GM23248 (cell line): ENCODE data around the gene OR10W1. TPM values are rescaled to one million over a fixed set of nuclear protein-coding genes. Genes with fewer than 3 reads are reported as not detected.

Source experiments
- DNase-seq: peaks from one replicate; pipeline ENCODE4 v3.0.0-alpha.2; 2015
- H2AFZ ChIP-seq: fragments of 200-600 bp; sonication (generic); 2 replicates; pipeline ENCODE4 v1.6.1; 2016; ENCODE audit warnings: antibody characterized with exemption
- H3F3A ChIP-seq: fragments of 200-600 bp; sonication (generic); 2 replicates; pipeline ENCODE4 v1.6.1; 2016; ENCODE audit warnings: mild to moderate bottlenecking, antibody characterized with exemption, mixed run types; ENCODE audit not compliant: insufficient read depth
- H3K27ac ChIP-seq: fragments of 200-600 bp; sonication (generic); 2 replicates; pipeline ENCODE4 v1.5.1; 2016; ENCODE audit warnings: mild to moderate bottlenecking
- H3K27me3 ChIP-seq: fragments of 200-600 bp; sonication (generic); replicated peaks from 2 replicates; pipeline ENCODE4 v1.6.1; 2016; ENCODE audit warnings: mild to moderate bottlenecking; ENCODE audit not compliant: insufficient read depth
- H3K36me3 ChIP-seq: fragments of 200-600 bp; sonication (generic); 2 replicates; pipeline ENCODE4 v1.6.1; 2016; ENCODE audit warnings: low read depth, mild to moderate bottlenecking
- H3K4me1 ChIP-seq: fragments of 200-600 bp; sonication (generic); 2 replicates; pipeline ENCODE4 v1.6.1; 2016; ENCODE audit warnings: mild to moderate bottlenecking; ENCODE audit not compliant: insufficient read depth
- H3K4me2 ChIP-seq: fragments of 200-600 bp; sonication (generic); one replicate; pipeline ENCODE4 v1.6.1; 2016; ENCODE audit warnings: mild to moderate bottlenecking; ENCODE audit not compliant: unreplicated experiment
- H3K4me3 ChIP-seq: fragments of 200-600 bp; sonication (generic); 2 replicates; pipeline ENCODE4 v1.5.1; 2016; ENCODE audit warnings: mild to moderate bottlenecking
- H3K79me2 ChIP-seq: fragments of 200-600 bp; sonication (generic); 2 replicates; pipeline ENCODE4 v1.6.1; 2016; ENCODE audit warnings: mild to moderate bottlenecking; ENCODE audit not compliant: insufficient read depth
- H3K9ac ChIP-seq: fragments of 200-600 bp; sonication (generic); 2 replicates; pipeline ENCODE4 v1.6.1; 2016; ENCODE audit warnings: mild to moderate bottlenecking
- H3K9me2 ChIP-seq: fragments of 200-600 bp; sonication (generic); 2 replicates; pipeline ENCODE4 v1.6.1; 2016; ENCODE audit warnings: mixed run types, mild to moderate bottlenecking, moderate library complexity; ENCODE audit not compliant: insufficient read depth
- H3K9me3 ChIP-seq: fragments of 200-600 bp; sonication (generic); one replicate; pipeline ENCODE4 v1.6.1; 2017; ENCODE audit warnings: low read depth
- H4K20me1 ChIP-seq: fragments of 200-600 bp; sonication (generic); 2 replicates; pipeline ENCODE4 v1.6.0; 2016; ENCODE audit not compliant: insufficient read depth
- EZH2 ChIP-seq: fragments of 200-600 bp; sonication (generic); IDR thresholded peaks from 2 replicates; pipeline ENCODE4 v1.6.1; 2018; ENCODE audit warnings: antibody characterized with exemption, mild to moderate bottlenecking; ENCODE audit not compliant: insufficient read depth, poor library complexity, severe bottlenecking
- EZH2phosphoT487 ChIP-seq: fragments of 200-600 bp; sonication (generic); IDR thresholded peaks from 2 replicates; pipeline ENCODE4 v1.6.1; 2018; ENCODE audit warnings: antibody characterized with exemption, moderate library complexity, mild to moderate bottlenecking, low read depth; ENCODE audit not compliant: insufficient read depth
- WGBS, 2 experiments: methylation state at CpG; one replicate each; pipeline ENCODE4 v1.1.6; 2015 to 2017; ENCODE audit warnings: low lambda C conversion rate in 2 of 2, low coverage in 1 of 2; ENCODE audit errors: missing lambda C conversion rate in 2 of 2; 5-methylcytosine and 5-hydroxymethylcytosine counted together
- in situ Hi-C: fragments of 300-500 bp; cut with MboI; formaldehyde crosslinking; loops from 2 replicates; pipeline ENCODE4 v1.15.0; 2020
- polyA plus RNA-seq: library from polyadenylated mRNA; unstranded; fragments of >200 nt; fragmentation: Nextera tagmentation; extraction: Ambion mirVana; gene quantifications from 2 replicates; pipeline ENCODE4 v1.2.1, GENCODE V29; 2016
- total RNA-seq: library from RNA; depleted of rRNA; stranded (reverse); fragments of >200 nt; shearing (Covaris generic); gene quantifications from 2 replicates; pipeline ENCODE4 v1.2.3, GENCODE V29; 2014; rRNA removed

The OR10W1 gene
- total and polyA plus RNA-seq, 2 experiments from 2014 or later = not detected

- WGBS, 2 experiments = 15 to 16% methylated on average over 2 of the region's 2 CpGs
- Histone ChIP-seq H3K4me3 (no peak overlapping the region), H3K27me3 (0 out of 2 replicates have a peak, but pooled peaks cover 4% of the 10 kb centered on the region), H3K9me2 (no peaks in the 10 kb centered on the region), H3K27ac (no peak overlapping the region), H3F3A (peaks cover 7% of the 10 kb centered on the region; the same call in 1 of the 2 replicates), H3K79me2 (no peaks in the 10 kb centered on the region), H3K9me3 (no peaks in the 10 kb centered on the region), H4K20me1 (no peaks in the 10 kb centered on the region), H2AFZ (no peak overlapping the region), H3K4me2 (no peak overlapping the region), H3K4me1 (peaks cover 3% of the 10 kb centered on the region; the same call in 1 of the 2 replicates), H3K9ac (no peak overlapping the region), H3K36me3 (no peaks in the 10 kb centered on the region)
- no peak for DNase-seq
- in situ Hi-C loops = no loop called here
- TF ChIP-seq EZH2phosphoT487 (no peak), EZH2 (no peak)
Measured at GRCh38 chr11:58259983-58260382, 8.1 kb downstream of the OR10W1 start.

- peaks cover 11% of the 10 kb centered on the region; the same call in 1 of the 2 replicates for H3K4me1 ChIP-seq
- peaks cover 12% of the 10 kb centered on the region; the same call in 1 of the 2 replicates for H3F3A ChIP-seq
- H3K9me3 ChIP-seq = no peaks in the 10 kb centered on the region
- in situ Hi-C loops = no loop called here
- peak; percentile 24 for DNase-seq
- no peak overlapping the region for H3K4me3 ChIP-seq
- 22 to 30% methylated on average over 1 of the region's 1 CpG for WGBS, 2 experiments
- H3K9me2 ChIP-seq = no peaks in the 10 kb centered on the region
- H3K27ac ChIP-seq = no peak overlapping the region
- H2AFZ ChIP-seq = peak overlapping the region; percentile 3; the same call in 1 of the 2 replicates
- H3K27me3 ChIP-seq = no peaks in the 10 kb centered on the region
- no peaks in the 10 kb centered on the region for H4K20me1 ChIP-seq
- no peaks in the 10 kb centered on the region for H3K36me3 ChIP-seq
- TF ChIP-seq EZH2 (no peak), EZH2phosphoT487 (no peak)
- H3K9ac ChIP-seq = no peak overlapping the region
- no peaks in the 10 kb centered on the region for H3K79me2 ChIP-seq
- peak overlapping the region; percentile 6 for H3K4me2 ChIP-seq
Measured at GRCh38 chr11:58254936-58255335, 13.1 kb downstream of the OR10W1 start.

- no peaks in the 10 kb centered on the region for H3K27me3 ChIP-seq
- no peaks in the 10 kb centered on the region for H3K9me3 ChIP-seq
- WGBS, 2 experiments = 70 to 79% methylated on average over 2 of the region's 2 CpGs
- no peaks in the 10 kb centered on the region for H3K4me1 ChIP-seq
- TF ChIP-seq EZH2 (no peak), EZH2phosphoT487 (no peak)
- no peak overlapping the region for H3K4me2 ChIP-seq
- no peak overlapping the region for H3K9ac ChIP-seq
- H3K9me2 ChIP-seq = no peaks in the 10 kb centered on the region
- no peak overlapping the region for H3K27ac ChIP-seq
- in situ Hi-C loops = no loop called here
- no peaks in the 10 kb centered on the region for H3K79me2 ChIP-seq
- no peak for DNase-seq
- H3K4me3 ChIP-seq = no peak overlapping the region
- no peaks in the 10 kb centered on the region for H4K20me1 ChIP-seq
- no peaks in the 10 kb centered on the region for H3F3A ChIP-seq
- no peak overlapping the region for H2AFZ ChIP-seq
- no peaks in the 10 kb centered on the region for H3K36me3 ChIP-seq
Measured at GRCh38 chr11:58243954-58244353, 24.1 kb downstream of the OR10W1 start.

GRCh38 chr11:58227956-58228615 lies 40.0 kb downstream of the OR10W1 start:
- peaks cover 4% of the 10 kb centered on the region; the same call in 1 of the 2 replicates for H3K9me2 ChIP-seq
- no peaks in the 10 kb centered on the region for H3K27me3 ChIP-seq
- no peak for DNase-seq
- H3F3A ChIP-seq = no peaks in the 10 kb centered on the region
- H3K79me2 ChIP-seq = no peaks in the 10 kb centered on the region
- no peak overlapping the region for H3K4me2 ChIP-seq
- no peak overlapping the region for H3K27ac ChIP-seq
- in situ Hi-C loops = no loop called here
- H3K9ac ChIP-seq = no peak overlapping the region
- 66 to 67% methylated on average over 32 of the region's 32 CpGs for WGBS, 2 experiments
- H2AFZ ChIP-seq = no peak overlapping the region
- no peaks in the 10 kb centered on the region for H3K9me3 ChIP-seq
- H3K4me3 ChIP-seq = no peak overlapping the region
- H4K20me1 ChIP-seq = no peaks in the 10 kb centered on the region
- no peaks in the 10 kb centered on the region for H3K4me1 ChIP-seq
- no peak for TF ChIP-seq EZH2
- no peak for TF ChIP-seq EZH2phosphoT487
- H3K36me3 ChIP-seq = no peaks in the 10 kb centered on the region

GRCh38 chr11:58222721-58223120 lies 45.3 kb downstream of the OR10W1 start:
- Histone ChIP-seq H3K9me2 (no peaks in the 10 kb centered on the region), H2AFZ (no peak overlapping the region), H3K27ac (no peak overlapping the region), H3K4me2 (no peak overlapping the region), H3K9ac (no peak overlapping the region), H3F3A (no peaks in the 10 kb centered on the region), H3K4me3 (no peak overlapping the region), H3K9me3 (no peaks in the 10 kb centered on the region), H3K79me2 (no peaks in the 10 kb centered on the region), H3K27me3 (no peaks in the 10 kb centered on the region), H3K36me3 (no peaks in the 10 kb centered on the region), H4K20me1 (no peaks in the 10 kb centered on the region), H3K4me1 (no peaks in the 10 kb centered on the region)
- in situ Hi-C loops = no loop called here
- WGBS, 2 experiments = 42% methylated on average over 7 of the region's 7 CpGs
- no peak for TF ChIP-seq EZH2phosphoT487
- no peak for TF ChIP-seq EZH2
- peak; percentile 56 for DNase-seq

Other genes with a start within 250 kb of the OR10W1 start
- gene OR9Q1, start 244.4 kb downstream of the OR10W1 start, total RNA-seq = not detected in 2 replicates
- gene OR9Q1, start 244.4 kb downstream of the OR10W1 start, polyA plus RNA-seq = not detected in 2 replicates
- not detected in 2 replicates for gene OR6Q1, start 237.3 kb downstream of the OR10W1 start, total RNA-seq
- not detected in 2 replicates for gene OR6Q1, start 237.3 kb downstream of the OR10W1 start, polyA plus RNA-seq
- gene OR9I1, start 142.7 kb downstream of the OR10W1 start, total RNA-seq = not detected in 2 replicates
- gene OR9I1, start 142.7 kb downstream of the OR10W1 start, polyA plus RNA-seq = not detected in 2 replicates
- gene OR9Q2, start 79.2 kb downstream of the OR10W1 start, total RNA-seq = not detected in 2 replicates
- gene OR9Q2, start 79.2 kb downstream of the OR10W1 start, polyA plus RNA-seq = not detected in 2 replicates
- not detected in 2 replicates for gene OR1S2, start 64.1 kb downstream of the OR10W1 start, total RNA-seq
- gene OR1S2, start 64.1 kb downstream of the OR10W1 start, polyA plus RNA-seq = not detected in 2 replicates
- gene OR1S1, start 55.5 kb downstream of the OR10W1 start, total RNA-seq = not detected in 2 replicates
- gene OR1S1, start 55.5 kb downstream of the OR10W1 start, polyA plus RNA-seq = not detected in 2 replicates
- not detected in 2 replicates for gene OR10Q1, start 39.3 kb downstream of the OR10W1 start, total RNA-seq
- not detected in 2 replicates for gene OR10Q1, start 39.3 kb downstream of the OR10W1 start, polyA plus RNA-seq
- gene OR5B17, start 90.8 kb upstream of the OR10W1 start, total RNA-seq = not detected in 2 replicates
- not detected in 2 replicates for gene OR5B17, start 90.8 kb upstream of the OR10W1 start, polyA plus RNA-seq
- gene OR5B3, start 138.6 kb upstream of the OR10W1 start, total RNA-seq = not detected in 2 replicates
- not detected in 2 replicates for gene OR5B3, start 138.6 kb upstream of the OR10W1 start, polyA plus RNA-seq
- not detected in 2 replicates for gene OR5B2, start 159.9 kb upstream of the OR10W1 start, total RNA-seq
- not detected in 2 replicates for gene OR5B2, start 159.9 kb upstream of the OR10W1 start, polyA plus RNA-seq
- not detected in 2 replicates for gene OR5B12, start 174.0 kb upstream of the OR10W1 start, total RNA-seq
- not detected in 2 replicates for gene OR5B12, start 174.0 kb upstream of the OR10W1 start, polyA plus RNA-seq
- not detected in 2 replicates for gene OR5B21, start 239.8 kb upstream of the OR10W1 start, total RNA-seq
- not detected in 2 replicates for gene OR5B21, start 239.8 kb upstream of the OR10W1 start, polyA plus RNA-seq